Neural cell (in vitro differentiated cells): ENCODE measurements around the gene LGALS9C.
"Not testable (repeated sequence)": the region's sequence is repeated elsewhere in the genome, so short reads cannot be mapped to it uniquely, and the experiment has no call there.

Experiments
- CTCF ChIP-seq: fragments of 450-650 bp; IDR thresholded peaks from 2 replicates; pipeline ENCODE4 v1.5.1; 2014; ENCODE audit warnings: antibody characterized with exemption, mild to moderate bottlenecking, moderate library complexity; ENCODE audit not compliant: poor library complexity, severe bottlenecking
- EP300 ChIP-seq: fragments of 450-650 bp; conservative IDR thresholded peaks from 2 replicates; pipeline ENCODE4 v1.6.1; 2014; ENCODE audit warnings: antibody characterized with exemption, mild to moderate bottlenecking, moderate library complexity; ENCODE audit not compliant: poor library complexity, severe bottlenecking
- EZH2 ChIP-seq: fragments of 200-600, 300-800 bp; shearing (Covaris generic), sonication (generic); IDR thresholded peaks from 2 replicates; pipeline ENCODE4 v1.6.1; 2014; ENCODE audit warnings: antibody characterized with exemption, low read length, borderline replicate concordance, mild to moderate bottlenecking; ENCODE audit not compliant: insufficient read depth, poor library complexity, severe bottlenecking
- MXI1 ChIP-seq: fragments of 450-650 bp; conservative IDR thresholded peaks from 2 replicates; pipeline ENCODE4 v1.6.1; 2014; ENCODE audit warnings: antibody characterized with exemption, mild to moderate bottlenecking; ENCODE audit not compliant: poor library complexity, severe bottlenecking
- POLR2AphosphoS5 ChIP-seq: IDR thresholded peaks from 2 replicates; pipeline ENCODE4 v1.6.1; 2012
- RAD21 ChIP-seq: fragments of 450-650 bp; conservative IDR thresholded peaks from 2 replicates; pipeline ENCODE4 v1.6.1; 2014; ENCODE audit warnings: antibody characterized with exemption, mild to moderate bottlenecking, moderate library complexity
- REST ChIP-seq: IDR thresholded peaks from 2 replicates; pipeline ENCODE4 v1.6.1; 2012; ENCODE audit warnings: borderline replicate concordance
- SMC3 ChIP-seq: fragments of 450-650 bp; conservative IDR thresholded peaks from 2 replicates; pipeline ENCODE4 v1.6.1; 2014; ENCODE audit warnings: antibody characterized with exemption, mild to moderate bottlenecking, moderate library complexity; ENCODE audit not compliant: poor library complexity
- TAF1 ChIP-seq: IDR thresholded peaks from 2 replicates; pipeline ENCODE4 v1.6.1; 2012; ENCODE audit warnings: low read depth

GRCh38 chr17:18490016-18490415 is 13.4 kb downstream of the LGALS9C start:
- not testable (repeated sequence) for TF ChIP-seq CTCF, EP300, EZH2, TAF1, POLR2AphosphoS5, MXI1, SMC3, REST, RAD21
